NCI-H524 (cell line): ENCODE data around the gene ATF7IP.
A peak's percentile ranks its signal among the peaks of the same experiment; 100 is the strongest.
"Not testable (repeated sequence)": the region's sequence is repeated elsewhere in the genome, so short reads cannot be mapped to it uniquely, and the experiment has no call there.

Experiments
- DNase-seq, 2 experiments: peaks; one replicate each; lab custom pipeline; 2025; lab: John Stamatoyannopoulos, UW

Gene ATF7IP

GRCh38 chr12:14379508-14379907, 14.0 kb downstream of the ATF7IP start:
- DNase-seq, result no peak

- DNase-seq, result peak; percentile 34 to 60
These were observed 19.5 kb downstream of the ATF7IP start for GRCh38 chr12:14384783-14385638.

- no peak for DNase-seq
These were observed 21.9 kb downstream of the ATF7IP start for GRCh38 chr12:14387219-14387871.

DNA sequence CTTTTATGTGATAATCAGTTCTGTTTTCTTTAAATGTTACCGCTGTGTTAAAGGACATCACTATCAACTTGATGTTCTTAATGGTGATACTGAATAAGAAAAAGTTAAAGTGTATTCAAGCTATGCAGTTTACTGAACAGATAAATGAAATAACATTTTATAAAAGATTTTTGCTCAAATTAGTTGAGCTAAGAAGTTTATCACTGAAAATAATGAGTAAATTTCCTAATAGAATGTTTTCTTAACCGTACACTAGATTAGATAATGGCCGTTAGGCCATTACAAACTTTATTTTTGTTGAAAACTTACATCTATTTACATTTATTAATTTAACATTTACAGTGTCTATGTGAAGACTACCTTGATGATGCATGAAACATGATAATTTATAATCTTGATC, 25.0 kb downstream of the ATF7IP start:
- DNase-seq, result no peak

- DNase-seq, result no peak
These were observed 25.5 kb downstream of the ATF7IP start for GRCh38 chr12:14390870-14391530.

DNA sequence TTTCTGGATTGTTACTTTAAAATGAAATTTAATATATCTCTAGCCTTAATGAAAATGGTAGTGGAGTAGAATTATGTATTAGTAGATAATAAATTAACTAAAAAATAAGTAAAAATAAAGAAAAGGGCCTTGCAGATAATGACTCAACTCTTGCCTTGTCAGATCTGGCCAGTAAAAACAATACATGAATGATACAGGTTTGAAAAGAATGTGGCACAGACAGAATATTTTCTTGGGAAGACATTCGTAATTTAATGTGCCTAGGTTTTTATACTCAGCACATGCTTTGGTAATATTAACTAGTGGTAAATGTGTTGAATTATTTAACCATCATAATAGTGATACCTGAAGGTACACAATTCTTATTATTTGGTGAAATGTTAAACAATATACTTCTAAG, 28.3 kb downstream of the ATF7IP start:
- DNase-seq, result no peak

DNA sequence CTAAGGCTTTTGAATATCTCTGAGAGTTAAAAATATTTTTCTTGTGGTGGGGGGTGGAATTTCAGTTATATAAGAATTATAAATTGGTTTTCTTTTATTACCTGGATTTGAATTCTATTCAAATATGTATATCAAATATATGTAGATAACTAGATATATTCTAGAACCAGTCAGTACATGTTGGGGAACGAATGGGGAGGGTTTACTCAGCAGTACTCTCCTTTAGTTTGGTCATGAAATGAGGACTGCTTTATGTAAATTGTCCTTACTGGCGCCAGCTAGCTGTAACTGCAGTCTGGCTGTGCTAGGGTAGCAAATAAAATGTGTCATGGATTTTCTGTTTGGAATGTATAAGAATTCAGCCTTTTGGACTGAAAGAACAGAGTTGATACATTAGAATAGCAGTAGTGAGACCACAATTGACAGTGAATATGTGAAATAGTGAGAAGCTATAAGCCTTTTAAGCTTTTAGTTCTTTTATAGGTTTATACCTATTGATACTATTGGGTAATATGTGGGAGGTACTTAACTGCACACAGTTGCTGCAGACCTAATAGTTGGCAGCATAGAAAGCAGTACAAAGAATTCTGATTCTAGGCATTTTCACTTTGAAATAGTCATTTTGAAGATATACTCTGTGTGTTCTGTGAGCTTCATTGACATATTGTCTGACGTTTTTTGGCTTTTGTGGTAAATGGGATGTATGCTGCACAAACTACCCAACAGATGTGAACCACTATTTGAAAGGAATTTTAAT, 29.0 kb downstream of the ATF7IP start:
- peak in 1 of 2 experiments; percentile 48 for DNase-seq

DNA sequence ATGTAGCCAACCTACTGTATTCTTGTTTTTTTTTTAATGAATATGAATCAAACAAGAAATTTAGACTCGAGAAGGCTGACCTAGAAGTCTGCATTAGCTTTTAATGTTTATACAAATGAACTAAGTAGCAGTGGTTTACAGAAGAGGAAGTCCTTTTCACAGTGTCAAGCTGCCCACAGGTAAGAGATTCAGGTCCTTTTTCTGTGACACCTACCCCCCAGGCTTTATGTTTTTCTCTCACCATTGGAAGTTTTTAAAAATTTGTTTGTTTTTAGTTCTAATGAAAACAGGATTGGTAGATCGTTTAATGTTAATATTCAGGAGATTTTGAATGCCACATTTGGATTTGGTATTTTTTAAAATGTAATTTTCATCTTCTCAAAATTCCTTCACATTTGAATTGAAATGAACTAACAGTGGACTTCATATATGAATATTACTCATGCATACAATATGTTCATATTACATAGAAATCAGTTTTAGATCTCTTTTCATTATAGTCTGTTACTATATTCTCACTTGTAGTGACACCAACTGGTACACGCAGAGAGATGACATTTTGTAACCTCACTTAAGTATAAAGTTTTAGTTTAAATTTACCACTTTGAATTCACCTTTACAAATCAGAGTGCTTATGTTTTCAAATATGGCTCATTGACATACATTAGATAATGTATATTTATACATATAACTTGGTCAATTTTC, 29.7 kb downstream of the ATF7IP start:
- DNase-seq, result no peak

- no peak for DNase-seq
These were observed 30.6 kb downstream of the ATF7IP start for GRCh38 chr12:14396071-14396470.

DNA sequence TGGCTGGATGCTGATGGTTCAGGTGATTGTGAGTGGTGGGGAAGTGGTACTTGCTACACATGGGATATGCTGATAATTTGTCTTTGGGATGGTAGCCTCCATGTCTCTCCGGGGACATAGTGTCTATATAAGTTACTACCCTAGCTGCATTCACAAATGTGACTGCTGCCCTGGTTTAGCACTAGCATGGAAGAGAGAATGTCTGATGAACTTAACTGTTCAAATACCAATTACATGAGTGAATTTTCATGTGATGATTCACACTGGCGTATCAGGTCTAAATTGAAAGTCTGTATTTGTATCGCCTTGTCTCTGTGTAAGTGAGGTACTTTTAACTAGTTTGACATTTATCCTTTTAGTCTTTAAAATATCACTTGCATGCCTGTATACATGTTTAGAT, 34.4 kb downstream of the ATF7IP start:
- DNase-seq, result no peak

GRCh38 chr12:14400599-14400998, 35.1 kb downstream of the ATF7IP start:
- DNase-seq, result no peak

GRCh38 chr12:14401267-14401666, 35.8 kb downstream of the ATF7IP start:
- DNase-seq, result not testable (repeated sequence)

DNA sequence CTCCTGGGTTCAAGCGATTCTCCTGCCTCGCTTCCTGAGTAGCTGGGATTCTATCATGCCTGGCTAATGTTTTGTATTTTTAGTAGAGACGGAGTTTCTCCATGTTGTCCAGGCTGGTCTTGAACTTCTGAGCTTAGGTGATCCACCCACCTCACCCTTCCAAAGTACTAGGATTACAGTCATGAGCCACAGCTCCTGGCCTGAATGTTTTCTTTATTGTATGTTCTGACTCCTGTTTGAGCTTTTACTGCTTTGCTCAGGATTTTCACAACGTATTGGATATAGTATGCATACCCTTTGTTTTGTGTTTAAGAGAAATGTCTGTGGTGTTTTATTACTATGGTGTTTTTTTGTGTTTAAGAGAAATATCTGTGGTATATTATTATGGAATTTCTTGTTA, 37.2 kb downstream of the ATF7IP start:
- DNase-seq, result no peak

DNA sequence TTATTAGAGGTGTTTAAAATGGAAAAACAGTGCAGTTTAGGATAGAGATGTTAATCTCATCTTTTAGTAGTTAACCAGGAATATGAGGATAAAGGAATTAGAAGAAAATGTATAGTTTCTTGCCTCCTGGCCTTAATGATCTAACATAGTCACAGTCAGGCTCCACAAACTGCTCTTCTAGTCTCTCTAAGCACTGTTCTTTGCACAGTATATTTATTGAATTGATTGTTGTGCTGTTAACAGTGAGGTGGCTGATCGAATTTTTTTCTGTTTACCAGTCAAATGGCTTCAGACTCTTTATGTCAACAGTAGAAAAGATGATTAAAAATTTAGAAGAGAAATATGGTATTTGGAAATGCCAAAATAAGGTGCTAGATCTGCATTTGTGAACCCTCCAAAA, 37.8 kb downstream of the ATF7IP start:
- no peak for DNase-seq

DNA sequence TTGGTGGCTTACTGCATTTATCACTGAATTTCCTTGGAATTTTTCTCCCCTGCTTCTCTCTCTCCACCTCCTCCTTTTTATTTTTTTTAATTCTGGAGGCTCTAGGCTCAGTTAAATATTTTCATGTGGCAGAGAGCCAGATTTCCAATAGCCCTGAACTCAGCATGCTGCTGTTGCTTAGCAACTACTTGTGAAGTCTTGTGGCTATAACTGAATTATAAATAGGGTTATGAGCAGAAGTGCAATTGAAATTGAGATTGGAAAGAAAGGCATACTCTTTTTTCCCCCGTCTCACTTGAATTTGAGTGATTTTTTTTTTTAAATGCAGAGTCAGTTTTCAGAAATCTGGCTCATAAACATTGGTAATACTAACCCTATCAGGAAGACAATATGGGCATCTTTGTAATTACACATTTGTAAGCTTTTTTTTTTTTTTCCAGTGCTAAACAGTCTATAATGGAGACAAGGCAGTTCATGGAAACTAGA, 38.3 kb downstream of the ATF7IP start:
- DNase-seq, result peak; percentile 4 to 70

DNA sequence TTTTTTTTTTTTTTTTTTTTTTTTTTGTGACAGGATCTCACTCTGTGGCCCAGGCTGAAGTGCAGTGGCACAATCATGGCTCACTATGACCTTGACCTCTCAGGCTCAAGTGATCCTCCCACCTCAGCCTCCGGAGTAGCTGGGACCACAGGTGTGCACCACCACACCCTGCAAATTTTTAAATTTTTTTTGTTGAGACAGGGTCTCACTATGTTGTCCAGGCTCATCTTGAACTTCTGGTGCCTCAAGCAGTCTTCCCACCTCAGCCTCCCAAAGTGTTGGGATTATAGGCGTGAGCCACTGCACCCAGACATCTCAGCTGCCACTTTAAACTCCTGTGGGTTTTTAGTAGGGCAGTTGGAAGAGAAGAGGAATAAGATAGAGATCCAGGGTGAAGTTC, 39.9 kb downstream of the ATF7IP start:
- DNase-seq, result not testable (repeated sequence)

DNA sequence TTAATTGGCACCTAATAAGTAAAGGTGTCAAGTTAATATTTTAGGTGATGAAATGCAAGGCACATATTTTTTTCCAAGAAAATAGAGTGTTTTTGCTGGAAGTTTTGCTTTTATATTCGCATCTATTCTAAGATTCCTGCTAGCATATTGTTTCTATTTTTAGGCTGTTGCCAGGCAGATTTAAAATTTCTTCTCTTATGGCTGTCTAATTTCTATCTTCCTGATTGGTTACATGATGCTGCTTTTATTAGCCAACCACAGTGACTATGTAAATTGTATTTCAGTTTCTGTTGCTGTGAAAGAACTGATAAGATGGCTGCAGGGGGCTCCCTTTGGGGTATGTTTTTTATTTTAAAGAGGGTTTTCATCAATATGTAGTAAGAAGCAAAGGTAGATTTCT, 42.7 kb downstream of the ATF7IP start:
- DNase-seq, result no peak

DNA sequence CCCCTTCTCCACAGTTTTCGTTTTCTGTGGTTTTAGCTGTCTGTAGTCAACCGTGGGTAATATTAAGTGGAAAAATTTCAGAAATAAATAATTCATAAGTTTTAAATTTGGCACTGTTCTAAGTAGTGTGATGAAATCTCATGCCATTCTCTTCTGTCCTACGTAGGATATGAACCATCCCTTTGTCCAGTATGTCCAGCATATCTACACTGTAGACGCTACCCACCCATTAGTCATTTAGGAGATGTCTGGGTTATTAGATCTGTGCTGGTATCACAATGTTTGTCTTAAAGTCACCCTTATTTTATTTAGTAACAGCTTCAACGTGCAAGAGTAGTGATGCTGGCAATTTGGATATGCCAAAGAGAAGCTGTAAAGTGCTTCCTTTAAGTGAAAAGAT, 44.7 kb downstream of the ATF7IP start:
- DNase-seq, result no peak

GRCh38 chr12:14410841-14411569, 45.5 kb downstream of the ATF7IP start:
- no peak for DNase-seq

GRCh38 chr12:14416658-14417057, 51.2 kb downstream of the ATF7IP start:
- peak; percentile 74 to 92 for DNase-seq

DNA sequence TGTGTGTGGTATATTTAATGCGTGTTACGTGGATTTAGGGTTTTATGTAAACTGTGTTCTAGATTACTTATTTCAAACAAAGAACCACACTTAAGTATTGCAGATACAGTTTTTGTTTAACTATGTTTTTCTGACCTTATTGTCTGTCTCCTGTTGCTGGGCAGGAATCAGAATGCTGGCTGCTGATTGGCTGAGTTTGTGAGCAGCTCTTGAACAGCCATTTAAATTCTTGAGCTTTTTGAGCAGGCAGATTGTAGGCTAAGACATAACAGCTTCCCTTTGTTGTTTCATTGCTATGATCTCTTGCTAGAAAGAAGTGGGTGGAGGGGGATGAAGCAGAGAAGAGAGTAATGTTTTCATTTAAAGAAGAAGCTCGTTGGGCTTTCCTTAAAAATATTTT, 52.2 kb downstream of the ATF7IP start:
- DNase-seq, result peak; percentile 79 to 91
